ENCODE data around the gene DLK1.

The DLK1 gene

GRCh38 chr14:100714258-100714892 lies 12.3 kb upstream of the DLK1 start:
- no peak for DNase-seq (ENCODE audit: low read depth, low spot score)

GRCh38 chr14:100715332-100715731 lies 11.4 kb upstream of the DLK1 start:
- no peak for DNase-seq (ENCODE audit: low read depth, low spot score)

- peak; percentile 77 for DNase-seq (ENCODE audit: low read depth, low spot score)
Observed at GRCh38 chr14:100715803-100716202, 10.9 kb upstream of the DLK1 start.

- DNase-seq (ENCODE audit: low read depth, low spot score): no peak
Observed at GRCh38 chr14:100717386-100717785, 9.3 kb upstream of the DLK1 start.

- no peak for DNase-seq (ENCODE audit: low read depth, low spot score)
Observed at GRCh38 chr14:100719976-100720520, 6.6 kb upstream of the DLK1 start.

DNA sequence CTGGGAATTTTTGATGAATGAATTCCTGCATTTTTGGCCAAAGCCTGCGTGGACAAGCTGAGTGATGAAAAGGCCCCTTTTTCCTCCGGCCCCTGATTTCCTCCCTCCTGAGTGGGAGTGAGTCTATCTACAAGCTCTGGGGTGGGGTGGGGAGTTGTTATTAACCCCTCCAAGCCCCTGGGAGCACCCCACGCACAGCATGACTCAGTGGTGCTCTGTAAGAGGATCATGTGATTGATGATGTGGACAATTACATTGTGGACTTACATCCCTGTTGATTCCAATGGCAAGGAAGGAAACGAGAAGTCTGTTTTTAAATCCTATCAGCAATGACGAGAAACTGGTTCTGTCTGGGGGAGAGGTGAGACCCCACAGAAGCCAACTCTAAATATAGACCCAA lies 5.1 kb upstream of the DLK1 start:
- DNase-seq (ENCODE audit: low read depth, low spot score): no peak

DNA sequence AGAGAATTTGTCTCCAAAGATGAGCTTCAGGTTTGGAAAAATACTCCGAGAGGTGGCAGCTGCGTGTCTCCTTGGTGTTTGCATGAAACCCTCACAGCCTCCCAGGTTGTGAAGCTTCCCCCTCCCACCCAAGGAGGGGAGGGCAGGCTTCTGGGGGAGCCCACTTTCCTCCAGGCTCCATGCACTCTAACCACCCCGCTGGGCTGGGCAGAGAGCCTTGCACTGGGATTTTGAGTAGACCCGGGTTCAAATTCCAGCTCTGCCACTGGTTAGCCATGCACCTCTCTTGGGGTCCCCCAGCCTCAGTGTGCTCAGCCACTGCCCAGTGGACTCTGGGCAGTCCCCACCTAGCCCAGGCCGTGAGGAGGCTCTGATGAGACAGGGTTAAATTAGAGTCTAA lies 4.3 kb upstream of the DLK1 start:
- DNase-seq (ENCODE audit: low read depth, low spot score): no peak

DNA sequence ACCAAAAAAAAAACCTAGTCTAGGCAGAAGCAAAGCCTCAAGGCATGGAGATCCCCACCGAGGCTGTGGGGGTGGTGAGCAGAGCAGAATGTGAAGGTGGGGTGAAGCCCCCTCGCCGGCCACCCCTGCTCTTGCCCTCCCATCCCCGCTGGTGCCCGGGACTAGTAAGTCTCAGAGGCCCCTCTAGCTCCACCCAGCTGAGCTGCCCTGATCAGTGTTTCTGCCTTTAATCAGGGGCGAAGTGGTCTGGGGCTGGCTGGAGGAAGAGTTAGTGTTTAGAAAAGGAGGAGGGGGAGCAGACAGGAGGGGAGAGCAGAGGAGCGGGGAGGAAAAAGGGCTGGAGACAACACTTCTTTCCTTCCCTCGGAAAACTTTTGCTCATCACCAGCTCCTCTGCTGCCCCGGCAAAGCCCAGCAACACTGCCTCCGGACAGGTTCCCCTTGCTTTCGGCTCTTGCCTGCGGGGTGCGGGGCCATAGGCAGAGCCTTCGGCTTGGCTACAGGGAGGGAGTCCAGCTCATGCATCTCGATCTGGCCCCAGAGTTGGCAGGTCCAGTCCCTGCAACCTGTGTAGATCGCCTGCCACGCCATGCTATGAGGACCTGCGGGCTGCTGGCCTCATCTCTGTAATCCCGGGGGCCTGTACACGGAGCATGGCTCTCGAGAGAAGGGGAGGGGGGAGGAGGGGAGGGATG lies 3.4 kb upstream of the DLK1 start:
- no peak for DNase-seq (ENCODE audit: low read depth, low spot score)

- DNase-seq (ENCODE audit: low read depth, low spot score): no peak
Observed at GRCh38 chr14:100723830-100724437, 2.8 kb upstream of the DLK1 start.

- no peak for DNase-seq (ENCODE audit: low read depth, low spot score)
Observed at GRCh38 chr14:100724536-100724935, 2.2 kb upstream of the DLK1 start.

DNA sequence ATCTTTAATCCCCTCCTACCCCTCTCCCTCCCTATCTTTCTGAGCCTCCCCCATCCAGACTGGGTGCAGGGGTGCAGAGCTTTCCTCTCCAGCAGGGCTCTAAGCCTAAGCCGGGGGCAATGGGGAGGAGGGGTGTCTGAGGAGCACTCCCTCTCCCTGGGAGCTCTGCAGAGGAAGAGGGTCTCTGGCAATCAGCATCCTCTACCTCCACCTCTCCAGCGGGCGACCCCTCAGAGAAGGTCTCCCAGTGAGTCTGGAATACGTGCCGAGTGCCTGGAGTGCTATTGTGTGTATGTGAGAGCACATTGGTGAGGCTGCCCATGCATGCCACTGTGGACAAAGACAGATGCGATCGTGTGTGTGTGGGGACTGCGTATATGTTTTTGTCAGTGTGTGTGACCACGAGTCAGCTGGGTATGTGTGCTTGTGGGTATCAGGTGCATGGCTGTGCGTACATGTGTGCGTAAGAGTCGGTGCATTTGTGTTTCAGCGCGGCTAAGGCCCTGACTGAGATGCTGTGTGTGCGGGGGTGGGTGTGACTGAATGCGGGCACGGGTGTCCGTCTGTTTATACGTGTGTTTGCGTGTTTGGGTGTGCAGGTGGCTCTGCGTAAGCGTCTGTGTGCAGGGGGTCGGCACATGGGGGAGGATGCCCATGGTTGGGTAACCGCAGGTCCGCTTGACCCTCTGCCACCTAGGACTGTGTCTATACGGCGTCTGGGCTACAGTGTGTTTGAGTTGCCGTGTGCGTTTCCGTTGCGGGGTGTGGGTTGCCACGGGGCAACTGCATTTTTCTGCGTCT lies 905 bp upstream of the DLK1 start:
- DNase-seq (ENCODE audit: low read depth, low spot score): no peak

- DNase-seq (ENCODE audit: low read depth, low spot score): no peak
Observed at GRCh38 chr14:100727086-100727872, 587 bp downstream of the DLK1 start.

DNA sequence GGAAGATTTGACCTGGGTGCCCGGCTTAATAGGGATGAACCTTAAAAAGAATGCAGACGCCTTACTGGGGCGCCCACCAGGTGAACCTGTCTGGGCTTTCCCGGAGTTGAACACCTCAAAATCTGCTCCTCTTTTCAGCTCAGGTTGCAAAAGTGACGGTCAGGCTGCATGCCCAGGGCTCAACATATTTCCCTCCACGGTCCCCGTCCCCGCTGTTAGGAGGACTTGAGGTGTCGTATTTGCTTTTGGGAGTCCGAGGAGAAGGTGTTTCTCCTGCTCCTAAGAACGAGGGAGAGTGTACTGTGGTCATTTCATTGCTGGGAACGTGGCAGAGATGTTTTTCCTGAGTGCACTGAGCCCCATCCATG lies 1.2 kb downstream of the DLK1 start:
- no peak for DNase-seq (ENCODE audit: low read depth, low spot score)

DNA sequence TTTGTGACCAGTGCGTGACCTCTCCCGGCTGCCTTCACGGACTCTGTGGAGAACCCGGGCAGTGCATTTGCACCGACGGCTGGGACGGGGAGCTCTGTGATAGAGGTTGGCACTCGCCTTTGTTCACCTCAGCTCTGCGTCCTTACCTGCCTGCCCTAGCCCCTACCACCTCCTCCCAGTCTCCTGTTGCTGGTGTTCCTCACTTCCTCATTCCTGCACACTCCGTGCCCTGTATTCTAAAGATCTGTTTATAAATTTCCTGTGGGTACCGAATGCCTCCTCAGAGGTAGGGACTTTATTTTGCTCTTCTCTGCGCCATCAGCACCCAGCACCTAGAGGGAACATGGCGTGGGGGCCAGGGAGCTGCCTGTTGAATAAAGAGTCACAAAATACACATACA lies 2.3 kb downstream of the DLK1 start:
- no peak for DNase-seq (ENCODE audit: low read depth, low spot score)

GRCh38 chr14:100729982-100730381 lies 3.3 kb downstream of the DLK1 start:
- DNase-seq (ENCODE audit: low read depth, low spot score): no peak

DNA sequence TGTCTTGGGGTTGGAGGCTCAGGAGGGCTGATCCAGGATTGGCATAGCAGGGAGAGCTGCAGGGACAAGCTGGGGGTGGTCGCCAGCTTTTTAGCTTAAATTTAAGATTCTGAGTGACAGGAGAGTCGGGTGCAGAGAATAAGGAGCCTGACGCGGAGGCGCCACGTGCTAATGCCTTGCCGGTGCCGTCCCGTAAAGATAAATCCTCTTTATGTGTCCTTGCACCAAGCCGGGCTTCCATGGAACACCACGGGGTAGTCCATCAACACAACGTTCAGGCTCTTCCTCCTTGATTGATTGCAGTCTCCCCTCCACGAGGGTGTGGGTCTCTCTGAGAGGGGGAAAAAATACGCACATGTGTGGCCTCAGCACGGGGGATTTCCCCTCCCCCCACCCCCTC lies 3.9 kb downstream of the DLK1 start:
- DNase-seq (ENCODE audit: low read depth, low spot score): no peak

DNA sequence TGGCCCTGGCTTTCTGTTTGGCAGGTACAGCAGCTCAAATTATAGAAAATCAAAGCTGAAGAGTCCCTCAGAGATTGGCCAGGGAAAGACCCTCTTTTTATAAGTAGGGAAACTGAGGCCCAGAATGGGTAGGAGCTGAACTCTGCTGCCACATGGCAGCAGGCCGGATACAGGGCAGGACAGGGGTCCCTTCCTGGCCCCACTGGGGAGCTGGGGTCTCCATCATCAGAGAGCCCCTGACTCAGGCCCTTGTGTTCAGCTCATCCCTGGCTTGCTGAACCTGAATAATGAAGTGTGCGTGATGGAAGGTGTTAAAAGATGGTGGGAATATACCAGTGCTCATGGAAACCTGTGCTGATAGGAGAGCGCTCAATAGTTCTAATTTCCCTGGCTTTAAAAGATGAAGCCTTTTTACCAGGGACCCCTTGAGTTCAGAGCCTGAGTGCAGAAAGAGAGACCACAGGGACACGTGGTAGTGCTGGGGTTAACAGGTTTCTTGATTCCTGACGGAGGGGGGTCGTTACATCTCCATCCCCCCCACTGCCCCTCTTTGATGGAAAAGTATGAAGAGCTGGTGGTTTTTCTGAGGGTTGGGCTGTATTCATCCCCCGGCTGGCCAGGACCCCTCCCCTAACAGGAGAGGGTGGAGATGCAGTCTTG lies 4.4 kb downstream of the DLK1 start:
- no peak for DNase-seq (ENCODE audit: low read depth, low spot score)

DNA sequence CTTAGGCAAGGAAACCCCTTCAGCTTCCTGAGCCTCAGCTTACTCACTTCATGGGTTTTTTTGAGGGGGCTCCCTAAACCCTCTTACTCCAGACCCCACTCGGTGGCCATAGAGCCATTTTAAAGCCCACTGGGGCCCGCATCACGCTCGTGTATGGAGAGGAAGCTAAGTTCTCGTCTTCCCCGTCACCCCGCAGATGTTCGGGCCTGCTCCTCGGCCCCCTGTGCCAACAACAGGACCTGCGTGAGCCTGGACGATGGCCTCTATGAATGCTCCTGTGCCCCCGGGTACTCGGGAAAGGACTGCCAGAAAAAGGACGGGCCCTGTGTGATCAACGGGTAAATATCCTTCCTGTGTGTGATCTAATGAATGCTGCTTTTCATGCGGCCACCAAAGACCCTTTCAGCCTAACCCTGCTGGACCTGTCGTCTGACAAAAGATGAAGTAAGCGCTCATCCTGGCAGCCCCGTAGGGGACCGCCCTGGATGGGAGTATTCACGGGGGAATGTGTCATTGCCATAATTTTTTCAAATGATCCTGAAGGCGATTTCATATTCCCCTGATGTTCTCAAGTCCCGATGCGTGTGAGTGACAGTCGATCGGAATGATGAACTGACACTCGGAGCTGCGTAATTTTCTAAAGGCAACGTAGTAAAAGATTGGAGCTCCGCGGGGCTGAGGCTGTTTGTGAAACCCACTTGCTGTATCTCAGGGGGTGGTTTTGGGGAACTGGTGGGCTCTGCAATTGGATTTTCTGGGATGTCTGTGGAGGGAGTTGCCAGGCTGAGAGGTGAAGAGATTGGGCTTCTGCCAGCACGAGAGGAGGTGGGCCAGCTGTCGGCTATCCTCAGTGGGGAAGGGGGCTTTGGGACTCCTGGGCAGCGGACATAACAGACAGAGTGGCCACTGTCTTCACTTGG lies 5.4 kb downstream of the DLK1 start:
- no peak for DNase-seq (ENCODE audit: low read depth, low spot score)

DNA sequence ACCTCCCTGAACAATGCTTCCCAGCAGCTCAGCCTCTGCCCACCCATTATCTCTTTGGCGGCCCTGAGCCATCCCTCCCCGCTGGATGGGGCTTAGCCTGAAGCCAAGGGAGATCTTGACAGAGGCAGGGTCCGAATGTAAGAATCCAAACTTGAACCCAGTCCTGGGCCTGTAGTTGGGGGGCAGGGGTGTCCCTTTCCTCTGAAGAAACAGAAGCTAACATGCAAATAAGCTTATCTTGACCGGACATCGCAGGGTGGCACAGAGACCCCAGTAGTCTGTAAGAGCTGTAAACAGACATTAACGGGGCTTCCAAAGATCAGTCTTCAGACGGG lies 6.0 kb downstream of the DLK1 start:
- DNase-seq (ENCODE audit: low read depth, low spot score): no peak

All from ELF-1 (cell line).